ENCODE measurements around the gene GAS2L1.

DNA sequence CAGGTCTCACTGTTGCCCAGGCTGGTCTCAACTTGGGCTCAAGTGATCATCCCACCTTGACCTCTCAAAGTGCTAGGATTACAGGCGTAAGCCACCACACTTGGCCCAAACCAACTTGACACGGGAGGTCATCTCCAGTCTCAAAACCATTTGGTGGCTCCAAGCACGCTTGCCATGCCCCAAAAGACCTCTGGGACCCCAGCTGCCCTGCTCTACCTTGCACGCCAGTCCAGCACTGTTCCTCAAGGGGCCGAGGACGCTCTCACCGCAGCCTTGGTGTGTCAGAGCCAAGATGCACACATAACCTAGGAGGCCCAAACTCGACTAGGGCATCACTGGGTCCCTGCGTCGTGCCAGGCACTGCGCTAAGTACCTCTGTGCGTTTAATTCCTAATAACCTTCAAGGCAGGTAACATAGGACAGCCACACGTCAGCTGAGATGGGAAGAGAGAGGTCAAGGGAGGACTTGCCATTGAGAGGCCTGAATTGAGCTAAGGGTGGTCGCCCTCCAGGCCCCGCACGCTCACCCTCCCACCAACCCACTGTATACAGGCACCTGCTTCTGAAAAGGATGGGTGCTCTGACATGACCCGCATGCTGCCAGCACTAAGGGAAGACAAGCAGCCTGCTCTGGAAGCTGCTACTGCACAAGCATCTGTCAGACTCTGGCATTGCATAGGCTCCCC, 4.6 kb upstream of the GAS2L1 start:
- TF ChIP-seq POLR2AphosphoS5 (IDR thresholded peaks at IDR 0.05; ENCODE audit: low read depth, low read length) (no peak), POLR2A (IDR thresholded peaks at IDR 0.05; ENCODE audit: low read depth, low read length) (no peak), TAF1 (IDR thresholded peaks at IDR 0.05; ENCODE audit: borderline replicate concordance, low read depth, low read length) (no peak)

All from GM12892 (cell line).